SK-N-SH treated with all-trans-retinoic acid at 6 μM for 48 hours (cell line): ENCODE data around the gene SRA1.

Source experiments
- ATAC-seq: fragments of 200-7000 bp; cut with Tn5 transposase; 3 replicates; pipeline ENCODE4 v1.9.1; 2020; ENCODE audit warnings: mild to moderate bottlenecking, moderate library complexity
- ARNTL ChIP-seq: fragments of 450-650 bp; formaldehyde crosslinking; IDR thresholded peaks from 2 replicates; pipeline ENCODE4 v1.5.0; 2020; ENCODE audit warnings: low read depth, mild to moderate bottlenecking, moderate library complexity, borderline replicate concordance
- BACH2 ChIP-seq: fragments of 250-450 bp; sonication (Bioruptor Pico); IDR thresholded peaks from 2 replicates; pipeline ENCODE4 v1.9.0; 2021; ENCODE audit warnings: mild to moderate bottlenecking, borderline replicate concordance
- CSDC2 ChIP-seq: fragments of 250-450 bp; sonication (Bioruptor Pico); IDR thresholded peaks from 2 replicates; pipeline ENCODE4 v1.5.0; 2020; ENCODE audit warnings: mild to moderate bottlenecking, moderate library complexity
- CSRNP3 ChIP-seq: fragments of 250-450 bp; sonication (Bioruptor Pico); IDR thresholded peaks from 2 replicates; pipeline ENCODE4 v1.5.1; 2021; ENCODE audit warnings: mild to moderate bottlenecking, moderate library complexity
- ESRRG ChIP-seq: fragments of 250-450 bp; sonication (Bioruptor Pico); IDR thresholded peaks from 2 replicates; pipeline ENCODE4 v1.6.1; 2021; ENCODE audit warnings: mild to moderate bottlenecking
- GLIS3 ChIP-seq: fragments of 250-450 bp; sonication (Bioruptor Pico); IDR thresholded peaks from 2 replicates; pipeline ENCODE4 v1.5.0; 2020; ENCODE audit warnings: mild to moderate bottlenecking, moderate library complexity
- ISL1 ChIP-seq: fragments of 250-450 bp; sonication (Bioruptor Pico); IDR thresholded peaks from 2 replicates; pipeline ENCODE4 v2.1.2; 2022; ENCODE audit warnings: mild to moderate bottlenecking, moderate library complexity
- OSR1 ChIP-seq: fragments of 250-450 bp; sonication (Bioruptor Pico); IDR thresholded peaks from 2 replicates; pipeline ENCODE4 v1.8.0; 2022; ENCODE audit warnings: moderate library complexity, mild to moderate bottlenecking, inconsistent platforms
- PATZ1 ChIP-seq: fragments of 250-450 bp; sonication (Bioruptor Pico); IDR thresholded peaks from 2 replicates; pipeline ENCODE4 v1.8.0; 2020; ENCODE audit warnings: mild to moderate bottlenecking, moderate library complexity, borderline replicate concordance
- POU6F1 ChIP-seq: fragments of 250-450 bp; sonication (Bioruptor Pico); IDR thresholded peaks from 2 replicates; pipeline ENCODE4 v1.8.0; 2021; ENCODE audit warnings: low read depth, mild to moderate bottlenecking, moderate library complexity, borderline replicate concordance
- SNAI2 ChIP-seq: fragments of 250-450 bp; sonication (Bioruptor Pico); IDR thresholded peaks from 2 replicates; pipeline ENCODE4 v1.5.0; 2020; ENCODE audit warnings: mild to moderate bottlenecking, moderate library complexity
- TCF4 ChIP-seq: fragments of 250-450 bp; sonication (Bioruptor Pico); IDR thresholded peaks from 2 replicates; pipeline ENCODE4 v1.8.0; 2021; ENCODE audit warnings: mild to moderate bottlenecking, moderate library complexity, borderline replicate concordance
- TOX ChIP-seq: fragments of 250-450 bp; sonication (Bioruptor Pico); IDR thresholded peaks from 2 replicates; pipeline ENCODE4 v1.8.0; 2021; ENCODE audit warnings: mild to moderate bottlenecking, moderate library complexity, borderline replicate concordance
- TSHZ2 ChIP-seq: fragments of 250-450 bp; sonication (Bioruptor Pico); IDR thresholded peaks from 2 replicates; pipeline ENCODE4 v1.5.0; 2020; ENCODE audit warnings: mild to moderate bottlenecking, moderate library complexity
- ZC3H10 ChIP-seq: fragments of 250-450 bp; sonication (Bioruptor Pico); IDR thresholded peaks from 2 replicates; pipeline ENCODE4 v1.5.1; 2021; ENCODE audit warnings: mild to moderate bottlenecking, moderate library complexity
- ZFP3 ChIP-seq: fragments of 250-450 bp; sonication (Bioruptor Pico); IDR thresholded peaks from 2 replicates; pipeline ENCODE4 v1.5.0; 2020; ENCODE audit warnings: mild to moderate bottlenecking, moderate library complexity
- ZFP30 ChIP-seq: fragments of 450-650 bp; formaldehyde crosslinking; IDR thresholded peaks from 2 replicates; pipeline ENCODE4 v1.5.0; 2022; ENCODE audit warnings: mild to moderate bottlenecking, moderate library complexity
- ZNF565 ChIP-seq: fragments of 450-650 bp; formaldehyde crosslinking; conservative IDR thresholded peaks from 2 replicates; pipeline ENCODE4 v1.5.0; 2020; ENCODE audit warnings: low read depth, mild to moderate bottlenecking, moderate library complexity
- ZNF70 ChIP-seq: fragments of 450-650 bp; formaldehyde crosslinking; IDR thresholded peaks from 2 replicates; pipeline ENCODE4 v1.5.0; 2020; ENCODE audit warnings: mild to moderate bottlenecking, moderate library complexity
- ZNF8 ChIP-seq: fragments of 450-650 bp; formaldehyde crosslinking; IDR thresholded peaks from 2 replicates; pipeline ENCODE4 v1.5.0; 2020; ENCODE audit warnings: mild to moderate bottlenecking, moderate library complexity
- TF ChIP-seq, protein P1 (sequence below): fragments of 250-450 bp; sonication (Bioruptor Pico); IDR thresholded peaks from 2 replicates; pipeline ENCODE4 v1.5.1; 2020; ENCODE audit warnings: low read depth, mild to moderate bottlenecking, moderate library complexity

Gene SRA1

DNA sequence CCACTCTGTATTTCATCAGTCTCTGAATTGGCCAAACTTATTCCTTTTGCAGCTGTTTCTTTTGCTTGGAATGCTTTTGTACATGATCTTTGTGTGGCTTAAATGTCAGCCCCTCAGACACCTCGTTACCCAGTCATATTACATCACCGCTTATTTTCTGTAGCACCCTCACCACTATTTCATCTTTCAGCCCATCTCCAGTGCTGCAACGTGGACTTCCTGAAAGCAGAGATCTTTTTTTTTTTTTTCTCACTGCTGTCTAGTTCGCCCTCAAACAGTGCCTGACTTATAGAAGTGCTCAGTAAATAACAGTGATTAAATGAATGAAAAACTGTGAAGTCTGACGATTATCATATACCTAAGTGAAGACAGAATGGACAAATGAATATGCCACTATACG is 835 bp downstream of the SRA1 start (continued):
- no peak for TF ChIP-seq PATZ1 (CRISPR knock-in tag)

GRCh38 chr5:140555747-140556312 is 1.4 kb downstream of the SRA1 start:
- TF ChIP-seq TOX (CRISPR knock-in tag) = no peak
- no peak for TF ChIP-seq ISL1 (CRISPR knock-in tag)
- TF ChIP-seq ZNF8 (CRISPR knock-in tag) = no peak
- TF ChIP-seq ZFP3 (CRISPR knock-in tag) = no peak
- no peak for TF ChIP-seq SNAI2 (CRISPR knock-in tag)
- TF ChIP-seq CSDC2 (CRISPR knock-in tag) = no peak
- no peak; the same call in 1 of the 2 replicates for TF ChIP-seq TCF4 (CRISPR knock-in tag)
- TF ChIP-seq, all 23 proteins: peak for 0
- ATAC-seq = no peak

DNA sequence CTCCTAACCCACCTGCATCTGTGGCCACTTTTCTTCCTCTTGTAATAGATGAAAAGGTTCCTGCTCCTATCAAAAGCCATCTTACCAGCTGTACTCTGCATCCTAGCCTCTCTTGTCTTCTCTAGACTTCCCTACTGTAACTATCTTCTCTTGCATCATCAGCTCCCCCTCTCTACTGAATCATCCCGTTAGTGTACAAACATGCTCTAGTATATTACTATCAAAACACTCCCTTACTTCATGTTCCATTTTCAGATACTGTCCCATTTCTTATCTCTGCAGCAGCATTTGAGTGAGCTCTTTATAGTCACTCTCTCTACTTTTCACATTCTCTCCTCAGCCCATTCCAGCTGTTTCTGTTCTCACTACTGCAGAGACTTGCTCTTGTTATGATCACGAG is 2.8 kb downstream of the SRA1 start:
- TF ChIP-seq, protein P1, sequence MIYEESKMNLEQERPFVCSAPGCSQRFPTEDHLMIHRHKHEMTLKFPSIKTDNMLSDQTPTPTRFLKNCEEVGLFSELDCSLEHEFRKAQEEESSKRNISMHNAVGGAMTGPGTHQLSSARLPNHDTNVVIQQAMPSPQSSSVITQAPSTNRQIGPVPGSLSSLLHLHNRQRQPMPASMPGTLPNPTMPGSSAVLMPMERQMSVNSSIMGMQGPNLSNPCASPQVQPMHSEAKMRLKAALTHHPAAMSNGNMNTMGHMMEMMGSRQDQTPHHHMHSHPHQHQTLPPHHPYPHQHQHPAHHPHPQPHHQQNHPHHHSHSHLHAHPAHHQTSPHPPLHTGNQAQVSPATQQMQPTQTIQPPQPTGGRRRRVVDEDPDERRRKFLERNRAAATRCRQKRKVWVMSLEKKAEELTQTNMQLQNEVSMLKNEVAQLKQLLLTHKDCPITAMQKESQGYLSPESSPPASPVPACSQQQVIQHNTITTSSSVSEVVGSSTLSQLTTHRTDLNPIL (CRISPR knock-in tag) = no peak
- TF ChIP-seq TCF4 (CRISPR knock-in tag) (no peak), PATZ1 (CRISPR knock-in tag) (no peak), BACH2 (CRISPR knock-in tag) (no peak), ZFP3 (CRISPR knock-in tag) (no peak), TSHZ2 (CRISPR knock-in tag) (no peak), CSDC2 (CRISPR knock-in tag) (no peak), ZFP30 (CRISPR knock-in tag) (no peak), ARNTL (CRISPR knock-in tag) (no peak), ESRRG (CRISPR knock-in tag) (no peak), ZNF70 (CRISPR knock-in tag) (no peak), SNAI2 (CRISPR knock-in tag) (no peak), ZNF565 (CRISPR knock-in tag) (no peak), ZC3H10 (CRISPR knock-in tag) (no peak), OSR1 (CRISPR knock-in tag) (no peak), CSRNP3 (CRISPR knock-in tag) (no peak), ISL1 (CRISPR knock-in tag) (no peak)
- ATAC-seq = no peak

DNA sequence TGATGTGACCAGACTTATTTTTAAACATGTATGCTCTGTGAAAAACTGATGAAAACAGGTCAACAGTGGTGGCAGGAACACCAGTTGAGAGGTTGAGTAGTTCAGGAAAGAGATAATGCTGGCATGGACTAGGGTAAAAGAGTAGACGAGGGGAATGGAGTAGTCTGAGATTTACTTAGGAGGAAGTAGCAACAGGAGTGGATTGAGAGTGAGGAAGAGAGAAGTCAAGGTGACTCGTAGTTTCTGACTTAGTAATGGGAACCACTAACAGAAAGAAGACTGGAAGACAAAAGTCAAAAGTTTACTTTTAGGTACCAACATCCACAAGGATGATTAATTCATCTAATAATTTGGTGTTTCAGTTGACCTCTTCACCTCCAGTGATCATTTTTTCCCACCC is 3.6 kb downstream of the SRA1 start:
- no peak for TF ChIP-seq TOX (CRISPR knock-in tag)
- TF ChIP-seq ESRRG (CRISPR knock-in tag) = no peak
- TF ChIP-seq ISL1 (CRISPR knock-in tag) = no peak
- TF ChIP-seq POU6F1 (CRISPR knock-in tag) = no peak
- TF ChIP-seq SNAI2 (CRISPR knock-in tag) = no peak
- no peak for TF ChIP-seq BACH2 (CRISPR knock-in tag)
- no peak for TF ChIP-seq ZNF8 (CRISPR knock-in tag)
- TF ChIP-seq ZNF70 (CRISPR knock-in tag) = no peak
- TF ChIP-seq GLIS3 (CRISPR knock-in tag) = no peak
- no peak for TF ChIP-seq ZFP30 (CRISPR knock-in tag)
- TF ChIP-seq CSRNP3 (CRISPR knock-in tag) = no peak
- no peak for TF ChIP-seq ZFP3 (CRISPR knock-in tag)
- no peak for ATAC-seq
